GM12878 (cell line): Measurements from ENCODE around the gene DAB2.

Experiments
- CTCF ChIP-seq, 3 experiments: IDR thresholded peaks in 2 of 3; conservative IDR thresholded peaks in 1 of 3; 2 replicates each; pipeline ENCODE4 v1.5.1; 2011; ENCODE audit warnings: low read depth in 3 of 3, low read length in 3 of 3, mild to moderate bottlenecking in 3 of 3, control low read depth in 2 of 3, moderate library complexity in 2 of 3, inconsistent platforms in 1 of 3, mixed read lengths in 1 of 3; ENCODE audit not compliant: control insufficient read depth in 2 of 3, insufficient read depth in 1 of 3; ENCODE audit errors: extremely low read depth in 1 of 3
- EZH2 ChIP-seq: IDR thresholded peaks from 2 replicates; pipeline ENCODE4 v1.6.1; 2012; ENCODE audit warnings: low read depth, mild to moderate bottlenecking, control low read depth, inconsistent platforms, low read length, borderline replicate concordance; ENCODE audit not compliant: control insufficient read depth
- MAX ChIP-seq: IDR thresholded peaks from 2 replicates; pipeline ENCODE4 v1.6.1; 2012; ENCODE audit warnings: low read depth, low read length, improper control_type of control experiment
- POLR2A ChIP-seq: IDR thresholded peaks from 2 replicates; pipeline ENCODE4 v1.6.1; 2011; ENCODE audit warnings: low read depth, mild to moderate bottlenecking, low read length
- POLR2AphosphoS5 ChIP-seq: IDR thresholded peaks from 2 replicates; pipeline ENCODE4 v1.6.1; 2011; ENCODE audit warnings: mild to moderate bottlenecking, low read length, inconsistent platforms
- RAD21 ChIP-seq: IDR thresholded peaks from 2 replicates; pipeline ENCODE4 v1.6.1; 2011; ENCODE audit warnings: mild to moderate bottlenecking, low read depth, low read length, moderate library complexity; ENCODE audit not compliant: insufficient read depth
- TARDBP ChIP-seq: IDR thresholded peaks from 2 replicates; pipeline ENCODE4 v1.6.1; 2016; ENCODE audit warnings: borderline replicate concordance
- YY1 ChIP-seq: IDR thresholded peaks from 2 replicates; pipeline ENCODE4 v1.6.1; 2011; ENCODE audit warnings: low read depth, mild to moderate bottlenecking, low read length
- ZBTB33 ChIP-seq: fragments of 450-650 bp; IDR thresholded peaks from 2 replicates; pipeline ENCODE4 v1.6.1; 2017; ENCODE audit warnings: mild to moderate bottlenecking
- TF ChIP-seq, protein P1 (sequence below): fragments of 450-650 bp; formaldehyde crosslinking; IDR thresholded peaks from 2 replicates; pipeline ENCODE4 v1.5.0; 2022; ENCODE audit warnings: mild to moderate bottlenecking, missing genetic modification characterization
- TF ChIP-seq, protein P2 (sequence below): fragments of 450-650 bp; formaldehyde crosslinking; IDR thresholded peaks from 2 replicates; pipeline ENCODE4 v1.4.0; 2020; ENCODE audit warnings: mild to moderate bottlenecking, moderate library complexity

DNA sequence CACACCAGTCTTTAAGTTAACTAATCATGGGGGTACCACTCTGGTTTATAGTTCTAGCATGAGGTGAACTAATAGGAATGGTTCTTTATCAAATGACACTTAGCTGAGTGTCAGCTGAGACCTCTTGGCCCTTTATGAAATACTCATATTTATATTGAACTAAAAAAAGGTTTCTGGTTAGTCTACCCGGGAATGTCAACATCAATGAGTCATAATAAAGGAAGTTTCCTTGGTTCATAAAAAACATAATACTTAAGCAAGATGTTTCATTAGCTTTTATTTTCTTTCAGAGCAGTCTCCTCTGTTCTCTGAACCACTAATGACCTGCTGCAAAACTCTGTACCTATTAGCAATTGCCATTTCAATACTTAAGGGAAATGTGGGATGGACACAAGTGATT is 13.7 kb downstream of the DAB2 start:
- TF ChIP-seq POLR2AphosphoS5: no peak
- no peak for TF ChIP-seq POLR2A
- no peak for TF ChIP-seq CTCF (IDR thresholded peaks at IDR 0.05 in 2 of 3, conservative IDR thresholded peaks at IDR 0.05 in 1 of 3; ENCODE audit: control insufficient read depth in 2 of 3, extremely low read depth in 1 of 3, insufficient read depth in 1 of 3, low read depth in 3 of 3, low read length in 3 of 3)
- TF ChIP-seq MAX: no peak
- no peak for TF ChIP-seq RAD21
- TF ChIP-seq ZBTB33: no peak
- no peak for TF ChIP-seq TARDBP
- TF ChIP-seq, protein P1, sequence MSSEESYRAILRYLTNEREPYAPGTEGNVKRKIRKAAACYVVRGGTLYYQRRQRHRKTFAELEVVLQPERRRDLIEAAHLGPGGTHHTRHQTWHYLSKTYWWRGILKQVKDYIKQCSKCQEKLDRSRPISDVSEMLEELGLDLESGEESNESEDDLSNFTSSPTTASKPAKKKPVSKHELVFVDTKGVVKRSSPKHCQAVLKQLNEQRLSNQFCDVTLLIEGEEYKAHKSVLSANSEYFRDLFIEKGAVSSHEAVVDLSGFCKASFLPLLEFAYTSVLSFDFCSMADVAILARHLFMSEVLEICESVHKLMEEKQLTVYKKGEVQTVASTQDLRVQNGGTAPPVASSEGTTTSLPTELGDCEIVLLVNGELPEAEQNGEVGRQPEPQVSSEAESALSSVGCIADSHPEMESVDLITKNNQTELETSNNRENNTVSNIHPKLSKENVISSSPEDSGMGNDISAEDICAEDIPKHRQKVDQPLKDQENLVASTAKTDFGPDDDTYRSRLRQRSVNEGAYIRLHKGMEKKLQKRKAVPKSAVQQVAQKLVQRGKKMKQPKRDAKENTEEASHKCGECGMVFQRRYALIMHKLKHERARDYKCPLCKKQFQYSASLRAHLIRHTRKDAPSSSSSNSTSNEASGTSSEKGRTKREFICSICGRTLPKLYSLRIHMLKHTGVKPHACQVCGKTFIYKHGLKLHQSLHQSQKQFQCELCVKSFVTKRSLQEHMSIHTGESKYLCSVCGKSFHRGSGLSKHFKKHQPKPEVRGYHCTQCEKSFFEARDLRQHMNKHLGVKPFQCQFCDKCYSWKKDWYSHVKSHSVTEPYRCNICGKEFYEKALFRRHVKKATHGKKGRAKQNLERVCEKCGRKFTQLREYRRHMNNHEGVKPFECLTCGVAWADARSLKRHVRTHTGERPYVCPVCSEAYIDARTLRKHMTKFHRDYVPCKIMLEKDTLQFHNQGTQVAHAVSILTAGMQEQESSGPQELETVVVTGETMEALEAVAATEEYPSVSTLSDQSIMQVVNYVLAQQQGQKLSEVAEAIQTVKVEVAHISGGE (CRISPR knock-in tag): no peak
- TF ChIP-seq, protein P2, sequence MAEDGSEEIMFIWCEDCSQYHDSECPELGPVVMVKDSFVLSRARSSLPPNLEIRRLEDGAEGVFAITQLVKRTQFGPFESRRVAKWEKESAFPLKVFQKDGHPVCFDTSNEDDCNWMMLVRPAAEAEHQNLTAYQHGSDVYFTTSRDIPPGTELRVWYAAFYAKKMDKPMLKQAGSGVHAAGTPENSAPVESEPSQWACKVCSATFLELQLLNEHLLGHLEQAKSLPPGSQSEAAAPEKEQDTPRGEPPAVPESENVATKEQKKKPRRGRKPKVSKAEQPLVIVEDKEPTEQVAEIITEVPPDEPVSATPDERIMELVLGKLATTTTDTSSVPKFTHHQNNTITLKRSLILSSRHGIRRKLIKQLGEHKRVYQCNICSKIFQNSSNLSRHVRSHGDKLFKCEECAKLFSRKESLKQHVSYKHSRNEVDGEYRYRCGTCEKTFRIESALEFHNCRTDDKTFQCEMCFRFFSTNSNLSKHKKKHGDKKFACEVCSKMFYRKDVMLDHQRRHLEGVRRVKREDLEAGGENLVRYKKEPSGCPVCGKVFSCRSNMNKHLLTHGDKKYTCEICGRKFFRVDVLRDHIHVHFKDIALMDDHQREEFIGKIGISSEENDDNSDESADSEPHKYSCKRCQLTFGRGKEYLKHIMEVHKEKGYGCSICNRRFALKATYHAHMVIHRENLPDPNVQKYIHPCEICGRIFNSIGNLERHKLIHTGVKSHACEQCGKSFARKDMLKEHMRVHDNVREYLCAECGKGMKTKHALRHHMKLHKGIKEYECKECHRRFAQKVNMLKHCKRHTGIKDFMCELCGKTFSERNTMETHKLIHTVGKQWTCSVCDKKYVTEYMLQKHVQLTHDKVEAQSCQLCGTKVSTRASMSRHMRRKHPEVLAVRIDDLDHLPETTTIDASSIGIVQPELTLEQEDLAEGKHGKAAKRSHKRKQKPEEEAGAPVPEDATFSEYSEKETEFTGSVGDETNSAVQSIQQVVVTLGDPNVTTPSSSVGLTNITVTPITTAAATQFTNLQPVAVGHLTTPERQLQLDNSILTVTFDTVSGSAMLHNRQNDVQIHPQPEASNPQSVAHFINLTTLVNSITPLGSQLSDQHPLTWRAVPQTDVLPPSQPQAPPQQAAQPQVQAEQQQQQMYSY: no peak
- no peak for TF ChIP-seq YY1
- TF ChIP-seq EZH2: no peak
